Esophagus muscularis mucosa (tissue), 4 donors: Measurements from ENCODE around the gene SLC24A3. TPM values are rescaled to one million over a fixed set of nuclear protein-coding genes. Genes with fewer than 3 reads are reported as not detected.

Experiments used
- DNase-seq: peaks from one replicate; pipeline ENCODE4 v3.0.0-alpha.2; 2017; ENCODE audit errors: extremely low spot score
- H3K27ac ChIP-seq, 4 donors: fragments of 200-600 bp; sonication (generic); replicated peaks in 1 of 4; 1 replicate in 3 of 4; 2 replicates in 1 of 4; pipeline ENCODE4 v1.5.1; 2016 to 2019; ENCODE audit warnings: mild to moderate bottlenecking in 1 of 4
- H3K27me3 ChIP-seq, 4 donors: fragments of 200-600 bp; sonication (generic); one replicate each; pipeline versions ENCODE4 v1.5.1 to v1.6.0; 2016 to 2019
- H3K36me3 ChIP-seq, 4 donors: fragments of 200-600 bp; sonication (generic); one replicate each; pipeline ENCODE4 v1.5.1; 2016 to 2019
- H3K4me1 ChIP-seq, 4 donors: fragments of 200-600 bp; sonication (generic); one replicate each; pipeline ENCODE4 v1.5.1; 2016 to 2019
- H3K4me3 ChIP-seq, 4 donors: fragments of 200-600 bp; sonication (generic); 1 replicate in 2 of 4; 2 replicates in 2 of 4; pipeline ENCODE4 v1.5.1; 2016 to 2019; ENCODE audit warnings: mild to moderate bottlenecking in 4 of 4, moderate library complexity in 1 of 4
- H3K9me3 ChIP-seq, 4 donors: fragments of 200-600 bp; sonication (generic); 1 replicate in 3 of 4; 2 replicates in 1 of 4; pipeline ENCODE4 v1.5.1; 2016 to 2019
- CTCF ChIP-seq, 3 experiments: fragments of 200-600 bp in 2 of 3; fragments of 450-650 bp in 1 of 3; sonication (generic) in 2 of 3; IDR thresholded peaks; one replicate each; pipeline ENCODE4 v1.5.1; 2017 to 2019; ENCODE audit warnings: antibody characterized with exemption in 3 of 3, mild to moderate bottlenecking in 2 of 3, moderate library complexity in 1 of 3
- EP300 ChIP-seq: sonication (generic); formaldehyde crosslinking; IDR thresholded peaks from one replicate; pipeline ENCODE4 v1.6.1; 2017; ENCODE audit warnings: antibody characterized with exemption
- POLR2A ChIP-seq: fragments of 450-650 bp; IDR thresholded peaks from one replicate; pipeline ENCODE4 v1.6.1; 2017; ENCODE audit warnings: antibody characterized with exemption, moderate library complexity, mild to moderate bottlenecking, low read depth
- POLR2AphosphoS5 ChIP-seq, 2 donors: sonication (generic); formaldehyde crosslinking; IDR thresholded peaks; one replicate each; pipeline ENCODE4 v1.6.1; 2017; ENCODE audit warnings: antibody characterized with exemption in 2 of 2
- WGBS: methylation state at CpG from one replicate; pipeline ENCODE4 v1.1.5; 2018; 5-methylcytosine and 5-hydroxymethylcytosine counted together
- intact Hi-C: fragments of 100-400 bp; cut with DNase I; formaldehyde crosslinking; loops from one replicate; pipeline ENCODE4 v1.15.1; 2023
- total RNA-seq, 4 donors: library from RNA; depleted of rRNA; stranded (reverse); fragments of >200 nt; gene quantifications; one replicate each; pipeline versions ENCODE4 v1.1.0 to v1.2.1, GENCODE V29; 2016

The SLC24A3 gene
- total RNA-seq, 4 donors from 2014 or later: 4.6 to 11.5 (median 6.6) TPM

GRCh38 chr20:19767070-19767469 lies 554.6 kb downstream of the SLC24A3 start:
- H3K9me3 ChIP-seq: no peaks in the 10 kb centered on the region
- peaks cover 0 to 8% (median 0%) of the 10 kb centered on the region in 4 donors for H3K36me3 ChIP-seq
- intact Hi-C loops: no loop called here
- no peaks in the 10 kb centered on the region for H3K27me3 ChIP-seq
- H3K4me3 ChIP-seq: no peak overlapping the region
- no peak for TF ChIP-seq CTCF (IDR thresholded peaks at IDR 0.05)
- TF ChIP-seq POLR2A: no peak
- no peak for TF ChIP-seq EP300
- TF ChIP-seq POLR2AphosphoS5 (IDR thresholded peaks at IDR 0.05): no peak
- WGBS: 65% methylated on average over 4 of the region's 4 CpGs
- DNase-seq: no peak
- H3K27ac ChIP-seq: no peak overlapping the region
- peaks cover 1 to 17% (median 6%) of the 10 kb centered on the region in 4 donors for H3K4me1 ChIP-seq

- 95% methylated on average over 6 of the region's 7 CpGs for WGBS
- Histone ChIP-seq H3K27ac (no peak overlapping the region), H3K4me3 (no peak overlapping the region), H3K27me3 (no peaks in the 10 kb centered on the region), H3K36me3 (peaks cover 0 to 4% (median 2%) of the 10 kb centered on the region in 4 donors), H3K9me3 (no peaks in the 10 kb centered on the region), H3K4me1 (peaks cover 0 to 15% (median 3%) of the 10 kb centered on the region in 4 donors)
- intact Hi-C loops: no loop called here
- TF ChIP-seq CTCF (IDR thresholded peaks at IDR 0.05) (no peak), POLR2AphosphoS5 (IDR thresholded peaks at IDR 0.05) (no peak), EP300 (no peak), POLR2A (no peak)
- DNase-seq: no peak
Measured at GRCh38 chr20:19768325-19768842, 555.9 kb downstream of the SLC24A3 start.

- DNase-seq: no peak
- H3K27ac ChIP-seq: no peak overlapping the region
- 81% methylated on average over 2 of the region's 2 CpGs for WGBS
- H3K4me3 ChIP-seq: no peak overlapping the region
- peaks cover 0 to 4% (median 2%) of the 10 kb centered on the region in 4 donors for H3K36me3 ChIP-seq
- H3K4me1 ChIP-seq: peaks cover 0 to 23% (median 6%) of the 10 kb centered on the region in 4 donors
- no peaks in the 10 kb centered on the region for H3K9me3 ChIP-seq
- intact Hi-C loops: no loop called here
- no peaks in the 10 kb centered on the region for H3K27me3 ChIP-seq
- TF ChIP-seq EP300 (no peak), POLR2AphosphoS5 (IDR thresholded peaks at IDR 0.05) (no peak), CTCF (IDR thresholded peaks at IDR 0.05) (no peak), POLR2A (no peak)
Measured at GRCh38 chr20:19769507-19769906, 557.1 kb downstream of the SLC24A3 start.

- intact Hi-C loops: no loop called here
- WGBS: 90% methylated on average over 6 of the region's 6 CpGs
- H3K27me3 ChIP-seq: no peaks in the 10 kb centered on the region
- H3K36me3 ChIP-seq: peaks cover 0 to 4% (median 2%) of the 10 kb centered on the region in 4 donors
- no peak for DNase-seq
- H3K4me3 ChIP-seq: no peak overlapping the region
- no peak for TF ChIP-seq POLR2AphosphoS5 (IDR thresholded peaks at IDR 0.05)
- no peak for TF ChIP-seq CTCF (IDR thresholded peaks at IDR 0.05)
- TF ChIP-seq EP300: no peak
- TF ChIP-seq POLR2A: no peak
- no peaks in the 10 kb centered on the region for H3K9me3 ChIP-seq
- peaks cover 0 to 32% (median 10%) of the 10 kb centered on the region in 4 donors for H3K4me1 ChIP-seq
- H3K27ac ChIP-seq: no peak overlapping the region
Measured at GRCh38 chr20:19770375-19770774, 557.9 kb downstream of the SLC24A3 start.

GRCh38 chr20:19771031-19771430 lies 558.6 kb downstream of the SLC24A3 start:
- no peak for TF ChIP-seq EP300
- no peak for TF ChIP-seq POLR2A
- intact Hi-C loops: no loop called here
- DNase-seq: no peak
- no peaks in the 10 kb centered on the region for H3K27me3 ChIP-seq
- H3K36me3 ChIP-seq: peaks cover 0 to 4% (median 2%) of the 10 kb centered on the region in 4 donors
- H3K4me1 ChIP-seq: peaks cover 0 to 38% (median 11%) of the 10 kb centered on the region in 4 donors
- H3K9me3 ChIP-seq: no peaks in the 10 kb centered on the region
- WGBS: 85% methylated on average over 2 of the region's 2 CpGs
- H3K4me3 ChIP-seq: no peak overlapping the region
- no peak overlapping the region for H3K27ac ChIP-seq
